ENCODE data around the gene PITPNC1. TPM values are rescaled to one million over a fixed set of nuclear protein-coding genes. Genes with fewer than 3 reads are reported as not detected.
"Not testable (repeated sequence)": the region's sequence is repeated elsewhere in the genome, so short reads cannot be mapped to it uniquely, and the experiment has no call there.

The PITPNC1 gene
- total and polyA plus RNA-seq, 4 donors: 2.3 to 29.6 (median 17.8) TPM

- H3K9me3 ChIP-seq (ENCODE audit: control insufficient read depth, low read length): no peaks in the 10 kb centered on the region
- ATAC-seq (ENCODE audit: low FRiP score) (no peak), DNase-seq (no peak)
- no peaks in the 10 kb centered on the region for H3K4me1 ChIP-seq (ENCODE audit: control insufficient read depth in 1 of 2, insufficient read depth in 2 of 2, low read length in 2 of 2)
- H3K27me3 ChIP-seq (ENCODE audit: control insufficient read depth in 1 of 2, insufficient read depth in 2 of 2, low read length in 1 of 2): no peaks in the 10 kb centered on the region
- H3K4me3 ChIP-seq (ENCODE audit: low read length in 2 of 2): no peak overlapping the region
- no peaks in the 10 kb centered on the region for H3K36me3 ChIP-seq (ENCODE audit: control insufficient read depth in 1 of 2, insufficient read depth in 2 of 2, low read length in 1 of 2)
- intact Hi-C loops (cut with DNase I): no loop called here
- no peak overlapping the region for H3K27ac ChIP-seq (ENCODE audit: low read depth in 1 of 2, low read length in 2 of 2)
- 95 to 100% methylated on average over 2 of the region's 2 CpGs for WGBS, 2 donors
Measured at GRCh38 chr17:67414559-67414958, 37.5 kb downstream of the PITPNC1 start.

DNA sequence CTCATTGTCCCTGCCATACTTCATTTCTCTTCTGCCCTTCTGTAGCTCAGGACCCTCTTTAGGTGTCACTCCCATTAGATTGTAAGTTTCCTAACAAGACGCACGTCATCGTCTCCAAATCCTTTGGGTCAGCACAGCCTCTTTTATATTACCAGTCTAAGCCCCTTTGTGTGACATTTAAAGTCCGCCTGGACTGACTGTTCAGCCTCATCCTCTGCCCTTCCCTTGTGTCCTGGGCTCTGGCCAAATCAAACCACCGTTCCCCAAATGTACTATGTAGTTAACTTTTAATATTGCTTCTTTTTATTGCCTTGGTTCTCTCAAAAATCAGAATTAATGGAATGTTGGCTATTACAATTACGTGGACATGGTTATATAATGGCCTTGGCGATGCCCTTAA is 38.2 kb downstream of the PITPNC1 start:
- H3K4me3 ChIP-seq (ENCODE audit: low read length in 2 of 2): no peak overlapping the region
- no peak for ATAC-seq (ENCODE audit: low FRiP score)
- no peak overlapping the region for H3K27ac ChIP-seq (ENCODE audit: low read depth in 1 of 2, low read length in 2 of 2)
- no peak for DNase-seq
- H3K27me3 ChIP-seq (ENCODE audit: control insufficient read depth in 1 of 2, insufficient read depth in 2 of 2, low read length in 1 of 2): no peaks in the 10 kb centered on the region
- intact Hi-C loops (cut with DNase I): no loop called here
- H3K4me1 ChIP-seq (ENCODE audit: control insufficient read depth in 1 of 2, insufficient read depth in 2 of 2, low read length in 2 of 2): no peaks in the 10 kb centered on the region
- H3K36me3 ChIP-seq (ENCODE audit: control insufficient read depth in 1 of 2, insufficient read depth in 2 of 2, low read length in 1 of 2): no peaks in the 10 kb centered on the region
- H3K9me3 ChIP-seq (ENCODE audit: control insufficient read depth, low read length): no peaks in the 10 kb centered on the region
- 76 to 79% methylated on average over 7 of the region's 7 CpGs for WGBS, 2 donors

DNA sequence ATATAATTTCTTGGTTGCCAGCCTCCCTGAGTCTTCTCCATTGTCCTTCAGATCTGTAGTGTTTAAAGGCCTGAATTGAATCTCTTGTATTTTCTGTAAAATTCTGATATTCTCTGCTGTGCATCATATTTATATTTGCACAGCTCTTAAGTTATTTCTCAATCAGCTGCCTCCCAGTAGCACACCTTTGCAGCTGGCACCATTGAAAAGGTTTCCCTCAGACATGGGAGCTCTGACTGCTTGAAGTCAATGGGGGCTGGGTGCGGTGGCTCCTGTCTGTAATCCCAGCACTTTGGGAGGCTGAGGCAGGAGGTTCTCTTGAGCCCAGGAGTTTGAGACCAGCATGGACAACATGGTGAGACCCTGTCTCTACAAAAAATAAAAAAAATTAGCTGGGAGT is 40.4 kb downstream of the PITPNC1 start:
- no peaks in the 10 kb centered on the region for H3K36me3 ChIP-seq (ENCODE audit: control insufficient read depth in 1 of 2, insufficient read depth in 2 of 2, low read length in 1 of 2)
- no peaks in the 10 kb centered on the region for H3K9me3 ChIP-seq (ENCODE audit: control insufficient read depth, low read length)
- no peaks in the 10 kb centered on the region for H3K4me1 ChIP-seq (ENCODE audit: control insufficient read depth in 1 of 2, insufficient read depth in 2 of 2, low read length in 2 of 2)
- no peak overlapping the region for H3K27ac ChIP-seq (ENCODE audit: low read depth in 1 of 2, low read length in 2 of 2)
- intact Hi-C loops (cut with DNase I): no loop called here
- no peak for ATAC-seq (ENCODE audit: low FRiP score)
- no peak overlapping the region for H3K4me3 ChIP-seq (ENCODE audit: low read length in 2 of 2)
- WGBS, 2 donors: 96 to 98% methylated on average over 1 of the region's 1 CpG
- DNase-seq: no peak
- H3K27me3 ChIP-seq (ENCODE audit: control insufficient read depth in 1 of 2, insufficient read depth in 2 of 2, low read length in 1 of 2): no peaks in the 10 kb centered on the region

- ATAC-seq (ENCODE audit: low FRiP score): no peak
- intact Hi-C loops (cut with DNase I): no loop called here
Measured at GRCh38 chr17:67420994-67421393, 43.9 kb downstream of the PITPNC1 start.

DNA sequence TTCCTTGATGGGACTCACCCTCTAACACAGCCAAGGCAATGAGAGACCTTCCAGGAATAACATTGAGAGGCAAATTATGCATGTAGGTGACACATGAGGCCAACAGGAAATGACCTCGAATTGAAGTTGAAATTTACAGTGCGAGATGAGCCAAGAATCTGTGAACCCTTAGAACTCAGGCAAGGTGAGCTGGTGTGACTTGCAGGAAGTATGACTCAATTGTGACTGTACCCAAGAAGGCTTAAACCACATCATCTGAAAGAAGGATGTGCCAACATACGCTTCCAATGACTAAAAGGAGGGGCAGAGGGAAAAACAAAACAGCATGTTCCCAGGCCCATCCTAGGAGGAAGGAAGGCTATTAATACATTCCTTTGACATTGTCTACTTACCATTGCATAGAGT is 44.8 kb downstream of the PITPNC1 start:
- DNase-seq (no peak), ATAC-seq (ENCODE audit: low FRiP score) (no peak)
- H3K9me3 ChIP-seq (ENCODE audit: control insufficient read depth, low read length): no peaks in the 10 kb centered on the region
- no peaks in the 10 kb centered on the region for H3K4me1 ChIP-seq (ENCODE audit: control insufficient read depth in 1 of 2, insufficient read depth in 2 of 2, low read length in 2 of 2)
- intact Hi-C loops (cut with DNase I): no loop called here
- H3K4me3 ChIP-seq (ENCODE audit: low read length in 2 of 2): no peak overlapping the region
- WGBS, 2 donors: 28 to 31% methylated on average over 3 of the region's 3 CpGs
- no peak overlapping the region for H3K27ac ChIP-seq (ENCODE audit: low read depth in 1 of 2, low read length in 2 of 2)
- H3K36me3 ChIP-seq (ENCODE audit: control insufficient read depth in 1 of 2, insufficient read depth in 2 of 2, low read length in 1 of 2): no peaks in the 10 kb centered on the region
- no peaks in the 10 kb centered on the region for H3K27me3 ChIP-seq (ENCODE audit: control insufficient read depth in 1 of 2, insufficient read depth in 2 of 2, low read length in 1 of 2)

More at GRCh38 chr17:67420994-67421393, 43.9 kb downstream of the PITPNC1 start:
- Histone ChIP-seq H3K9me3 (ENCODE audit: control insufficient read depth, low read length) (no peaks in the 10 kb centered on the region), H3K36me3 (ENCODE audit: control insufficient read depth in 1 of 2, insufficient read depth in 2 of 2, low read length in 1 of 2) (no peaks in the 10 kb centered on the region), H3K4me3 (ENCODE audit: low read length in 2 of 2) (no peak overlapping the region), H3K4me1 (ENCODE audit: control insufficient read depth in 1 of 2, insufficient read depth in 2 of 2, low read length in 2 of 2) (no peaks in the 10 kb centered on the region), H3K27me3 (ENCODE audit: control insufficient read depth in 1 of 2, insufficient read depth in 2 of 2, low read length in 1 of 2) (no peaks in the 10 kb centered on the region), H3K27ac (ENCODE audit: low read depth in 1 of 2, low read length in 2 of 2) (no peak overlapping the region)
- WGBS, 2 donors: 75 to 80% methylated on average over 5 of the region's 5 CpGs
- no peak for DNase-seq

- H3K27ac ChIP-seq (ENCODE audit: low read depth in 1 of 2, low read length in 2 of 2); intact Hi-C loops (cut with DNase I); DNase-seq: not testable (repeated sequence)
Measured at GRCh38 chr17:67422296-67422695, 45.2 kb downstream of the PITPNC1 start.

DNA sequence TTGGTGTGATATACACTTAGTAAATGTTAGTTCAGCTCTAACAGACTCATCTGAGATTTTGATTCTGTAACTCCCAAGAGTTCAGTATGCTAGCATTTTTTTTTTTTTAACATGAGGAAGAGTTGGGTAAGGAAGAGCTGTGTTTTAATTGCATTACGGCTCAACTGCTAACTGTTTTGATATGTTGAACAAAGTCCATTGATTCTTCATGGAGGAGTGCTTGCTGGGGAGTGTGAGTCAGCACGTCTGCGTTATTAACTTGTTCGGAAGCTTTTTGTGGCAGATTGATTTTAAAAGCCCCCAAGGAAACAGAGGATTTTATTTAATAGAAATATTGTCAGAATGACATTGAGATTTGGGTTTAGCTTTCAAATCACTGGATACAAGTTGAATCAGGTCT is 45.8 kb downstream of the PITPNC1 start:
- H3K4me1 ChIP-seq (ENCODE audit: control insufficient read depth in 1 of 2, insufficient read depth in 2 of 2, low read length in 2 of 2): no peaks in the 10 kb centered on the region
- WGBS, 2 donors: 91 to 92% methylated on average over 4 of the region's 4 CpGs
- no peak overlapping the region for H3K27ac ChIP-seq (ENCODE audit: low read depth in 1 of 2, low read length in 2 of 2)

More at GRCh38 chr17:67422296-67422695, 45.2 kb downstream of the PITPNC1 start:
- not testable (repeated sequence) for H3K4me1 ChIP-seq (ENCODE audit: control insufficient read depth in 1 of 2, insufficient read depth in 2 of 2, low read length in 2 of 2); H3K27me3 ChIP-seq (ENCODE audit: control insufficient read depth in 1 of 2, insufficient read depth in 2 of 2, low read length in 1 of 2); H3K4me3 ChIP-seq (ENCODE audit: low read length in 2 of 2); H3K36me3 ChIP-seq (ENCODE audit: control insufficient read depth in 1 of 2, insufficient read depth in 2 of 2, low read length in 1 of 2); H3K9me3 ChIP-seq (ENCODE audit: control insufficient read depth, low read length); ATAC-seq (ENCODE audit: low FRiP score)
- 95% methylated on average over 4 of the region's 4 CpGs for WGBS, 2 donors

GRCh38 chr17:67425571-67426160 is 48.6 kb downstream of the PITPNC1 start:
- no peak overlapping the region for H3K4me3 ChIP-seq (ENCODE audit: low read length in 2 of 2)
- no peaks in the 10 kb centered on the region for H3K36me3 ChIP-seq (ENCODE audit: control insufficient read depth in 1 of 2, insufficient read depth in 2 of 2, low read length in 1 of 2)
- no peaks in the 10 kb centered on the region for H3K9me3 ChIP-seq (ENCODE audit: control insufficient read depth, low read length)
- no peak for DNase-seq
- no peak for ATAC-seq (ENCODE audit: low FRiP score)
- H3K27me3 ChIP-seq (ENCODE audit: control insufficient read depth in 1 of 2, insufficient read depth in 2 of 2, low read length in 1 of 2): no peaks in the 10 kb centered on the region
- no peak overlapping the region for H3K27ac ChIP-seq (ENCODE audit: low read depth in 1 of 2, low read length in 2 of 2)
- 98 to 99% methylated on average over 5 of the region's 5 CpGs for WGBS, 2 donors
- intact Hi-C loops (cut with DNase I): no loop called here
- no peaks in the 10 kb centered on the region for H3K4me1 ChIP-seq (ENCODE audit: control insufficient read depth in 1 of 2, insufficient read depth in 2 of 2, low read length in 2 of 2)

More for the DNA sequence above, 45.8 kb downstream of the PITPNC1 start:
- intact Hi-C loops (cut with DNase I): no loop called here
- DNase-seq: no peak
- Histone ChIP-seq H3K27me3 (ENCODE audit: control insufficient read depth in 1 of 2, insufficient read depth in 2 of 2, low read length in 1 of 2) (no peaks in the 10 kb centered on the region), H3K4me3 (ENCODE audit: low read length in 2 of 2) (no peak overlapping the region), H3K36me3 (ENCODE audit: control insufficient read depth in 1 of 2, insufficient read depth in 2 of 2, low read length in 1 of 2) (no peaks in the 10 kb centered on the region), H3K9me3 (ENCODE audit: control insufficient read depth, low read length) (no peaks in the 10 kb centered on the region)
- no peak for ATAC-seq (ENCODE audit: low FRiP score)

DNA sequence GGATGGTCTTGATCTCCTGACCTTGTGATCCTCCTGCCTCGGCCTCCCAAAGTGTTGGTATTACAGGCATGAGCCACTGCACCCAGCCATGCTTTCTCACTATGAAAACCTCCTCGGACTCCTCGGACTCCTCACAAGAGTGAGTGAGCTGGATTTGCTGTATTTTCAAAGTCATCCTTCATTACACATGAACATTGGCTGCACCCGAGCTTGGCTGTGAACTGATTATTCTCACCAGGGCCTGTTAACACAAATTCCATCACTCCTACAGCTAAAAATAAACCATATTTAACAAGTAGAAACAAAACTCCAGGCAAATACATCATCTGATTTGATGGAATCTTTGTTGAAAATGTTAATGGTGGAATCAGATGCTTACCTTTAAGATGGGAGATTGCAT is 50.3 kb downstream of the PITPNC1 start:
- Histone ChIP-seq H3K4me3 (ENCODE audit: low read length in 2 of 2) (no peak overlapping the region), H3K36me3 (ENCODE audit: control insufficient read depth in 1 of 2, insufficient read depth in 2 of 2, low read length in 1 of 2) (no peaks in the 10 kb centered on the region), H3K4me1 (ENCODE audit: control insufficient read depth in 1 of 2, insufficient read depth in 2 of 2, low read length in 2 of 2) (no peaks in the 10 kb centered on the region), H3K9me3 (ENCODE audit: control insufficient read depth, low read length) (no peaks in the 10 kb centered on the region), H3K27me3 (ENCODE audit: control insufficient read depth in 1 of 2, insufficient read depth in 2 of 2, low read length in 1 of 2) (no peaks in the 10 kb centered on the region), H3K27ac (ENCODE audit: low read depth in 1 of 2, low read length in 2 of 2) (no peak overlapping the region)
- intact Hi-C loops (cut with DNase I): no loop called here
- ATAC-seq (ENCODE audit: low FRiP score): no peak
- WGBS, 2 donors: 38 to 45% methylated on average over 4 of the region's 4 CpGs
- DNase-seq: no peak
